GM23248 (cell line): Measurements from ENCODE around the gene SUPT3H.

Source experiments
- EZH2 ChIP-seq: fragments of 200-600 bp; sonication (generic); IDR thresholded peaks from 2 replicates; pipeline ENCODE4 v1.6.1; 2018; ENCODE audit warnings: antibody characterized with exemption, mild to moderate bottlenecking; ENCODE audit not compliant: insufficient read depth, poor library complexity, severe bottlenecking
- EZH2phosphoT487 ChIP-seq: fragments of 200-600 bp; sonication (generic); IDR thresholded peaks from 2 replicates; pipeline ENCODE4 v1.6.1; 2018; ENCODE audit warnings: antibody characterized with exemption, moderate library complexity, mild to moderate bottlenecking, low read depth; ENCODE audit not compliant: insufficient read depth

DNA sequence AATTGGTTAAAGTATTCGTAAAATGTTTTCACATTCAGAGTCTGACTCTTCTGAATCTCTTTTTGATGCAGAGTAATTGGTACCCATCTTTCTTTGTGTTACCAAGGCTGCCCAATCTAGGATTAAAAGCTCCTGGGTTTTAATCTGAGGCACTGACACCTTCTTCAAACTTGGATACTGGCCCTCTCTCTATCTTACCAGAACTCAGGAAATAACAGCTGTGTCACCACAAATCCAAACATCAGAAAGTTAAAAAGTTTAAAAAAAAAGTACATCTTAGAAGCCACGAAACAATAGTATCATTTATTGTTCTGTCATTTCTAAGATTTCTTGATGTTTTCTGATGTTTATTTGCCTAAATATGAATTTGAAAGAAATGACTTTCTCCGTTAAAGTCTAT lies 305.1 kb downstream of the SUPT3H start:
- TF ChIP-seq EZH2: no peak
- TF ChIP-seq EZH2phosphoT487: no peak
